CD4-positive, alpha-beta T cell treated with Interleukin-6 for 4 hours (primary cell): ENCODE measurements around the gene SDCCAG8.

Source experiments
- DNase-seq: peaks from one replicate; pipeline ENCODE4 v3.0.0-alpha.2; 2020; ENCODE audit warnings: mixed read lengths

SDCCAG8 gene

DNA sequence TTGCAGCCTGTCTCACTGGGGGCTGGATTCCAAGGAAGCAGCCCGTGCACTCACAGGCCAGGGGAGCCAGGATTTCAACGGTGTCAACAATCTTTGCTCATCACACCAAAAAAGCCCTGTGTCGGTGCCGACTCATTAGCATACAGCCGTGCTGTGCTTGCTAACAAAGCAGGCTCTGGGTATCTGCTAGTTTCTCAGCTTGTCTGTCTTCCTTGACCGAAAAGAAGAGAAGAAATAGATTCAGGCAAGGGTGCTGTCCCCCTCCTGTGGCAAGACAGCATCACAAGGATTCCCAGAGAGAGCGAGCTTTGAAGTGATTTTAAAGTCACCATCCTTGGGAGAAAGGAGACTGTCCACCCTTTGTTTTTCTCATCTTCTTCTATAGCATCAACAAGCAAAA is 214.7 kb downstream of the SDCCAG8 start:
- DNase-seq, result no peak

DNA sequence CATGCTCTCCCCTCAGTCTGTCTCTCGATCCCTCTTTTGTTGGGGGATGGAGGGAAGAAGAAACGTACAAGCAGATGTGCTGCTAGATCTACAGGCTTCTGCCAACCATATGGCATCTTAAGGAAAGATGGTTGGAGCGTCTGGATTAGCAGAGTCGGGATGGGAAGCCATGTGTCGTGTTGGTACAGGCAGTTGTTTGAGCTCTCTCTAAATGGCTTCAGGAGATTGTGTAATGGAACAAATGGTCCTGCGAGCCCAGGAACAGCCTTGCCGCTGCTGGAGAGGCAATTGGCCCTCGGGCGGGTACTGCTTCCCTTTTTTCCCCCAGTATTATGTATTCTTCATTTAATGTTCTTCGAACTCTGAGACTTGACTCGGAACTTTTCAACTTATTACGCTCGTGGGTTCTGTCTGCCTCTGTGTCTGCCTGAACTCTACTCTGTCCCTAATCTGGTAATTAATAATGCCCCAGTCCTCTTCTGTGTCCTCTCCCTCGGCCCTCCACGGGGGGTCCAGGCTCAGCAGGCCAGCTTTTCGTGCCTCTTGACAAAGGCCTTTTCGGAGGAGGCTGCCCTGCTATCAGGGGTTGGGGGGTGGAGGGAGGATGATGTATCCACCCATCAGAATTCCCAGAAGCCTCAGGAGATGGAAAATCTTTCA is 215.3 kb downstream of the SDCCAG8 start:
- no peak for DNase-seq

DNA sequence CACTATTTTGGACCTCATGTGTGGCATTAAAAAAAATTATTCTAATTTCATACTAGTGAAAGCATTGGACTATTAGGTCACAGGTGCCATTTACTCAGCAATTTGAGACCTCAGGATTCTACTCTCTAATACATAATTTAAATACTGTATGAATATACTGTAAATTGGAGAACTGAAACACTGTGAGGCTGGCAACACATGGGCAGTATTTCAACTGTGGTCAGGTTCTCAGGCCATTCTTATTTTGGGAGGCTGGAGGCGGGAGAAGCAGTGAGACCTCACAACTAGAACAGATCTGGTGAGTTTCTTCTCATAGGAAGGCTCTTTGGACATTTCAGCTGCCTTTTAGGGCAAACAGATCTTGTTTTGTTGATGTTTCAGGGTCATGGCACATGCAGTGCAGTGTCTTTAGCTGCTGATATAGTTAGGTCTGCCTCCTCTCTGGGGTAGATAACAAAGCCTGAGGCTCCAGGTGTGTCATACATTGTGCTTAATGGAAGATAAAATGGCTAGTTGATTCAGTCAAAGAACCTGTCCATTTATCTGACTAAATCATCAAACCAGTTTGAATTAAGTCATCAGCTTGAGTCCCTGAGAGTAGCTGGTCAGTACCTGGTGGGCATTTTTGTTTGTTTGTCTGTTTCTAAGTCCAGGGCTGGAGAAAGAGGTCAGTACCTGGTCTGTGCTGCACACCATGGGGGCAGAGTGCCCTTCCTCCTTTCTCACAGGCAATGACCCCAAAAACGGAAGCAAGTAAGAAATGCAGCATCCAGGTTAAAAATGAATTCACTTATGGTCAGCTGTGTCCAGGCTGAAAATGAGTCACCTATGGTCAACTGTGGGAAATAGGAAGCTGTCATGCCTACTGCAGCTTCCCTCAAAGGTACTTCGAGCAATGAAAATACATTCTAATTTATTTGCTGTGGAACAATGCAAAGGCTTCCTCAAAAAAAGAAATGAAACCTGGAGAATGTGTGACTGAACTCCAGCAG is 216.2 kb downstream of the SDCCAG8 start:
- DNase-seq, result no peak

DNA sequence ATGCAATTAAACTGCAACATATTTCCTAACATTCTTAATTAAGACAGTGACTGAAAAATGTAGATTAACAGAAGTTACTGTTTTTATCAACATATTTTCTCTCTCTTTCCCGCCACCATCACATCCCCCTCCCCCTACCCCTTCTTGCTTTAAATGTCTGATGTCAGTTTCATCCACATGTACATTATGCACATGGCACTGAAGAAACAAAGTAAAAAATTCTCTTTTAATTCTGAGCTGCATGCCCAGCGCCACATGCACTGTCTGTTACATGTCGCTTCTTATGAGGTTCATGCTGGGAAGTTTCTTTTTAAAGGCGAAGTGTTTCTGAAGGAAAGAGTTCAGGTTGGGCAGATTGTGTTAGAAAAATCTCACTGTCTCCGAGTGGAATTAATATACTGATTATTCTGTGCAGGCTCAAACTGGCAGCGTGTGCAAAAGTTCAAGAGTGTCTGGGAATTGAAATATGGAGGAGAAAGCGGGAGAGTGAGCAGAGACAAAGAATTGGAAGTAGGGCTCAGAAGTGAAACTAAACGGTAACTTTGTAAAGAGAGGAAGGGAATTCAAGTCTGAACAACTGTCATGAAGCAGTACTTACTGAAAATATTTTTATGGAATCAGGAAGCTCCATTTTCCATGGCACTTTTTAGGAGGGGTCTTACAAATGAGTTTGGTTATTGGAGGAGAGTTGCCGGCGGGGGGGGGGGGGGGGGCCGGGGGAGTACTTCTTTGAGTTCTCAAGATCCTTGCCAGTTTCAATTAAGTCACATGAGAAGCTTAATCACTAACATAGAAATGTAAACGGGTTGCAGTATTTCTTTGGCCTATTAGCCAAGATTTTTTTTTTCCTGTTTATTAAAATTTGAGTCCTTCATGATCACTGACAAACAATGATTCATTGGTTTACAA is 217.6 kb downstream of the SDCCAG8 start:
- no peak for DNase-seq

DNA sequence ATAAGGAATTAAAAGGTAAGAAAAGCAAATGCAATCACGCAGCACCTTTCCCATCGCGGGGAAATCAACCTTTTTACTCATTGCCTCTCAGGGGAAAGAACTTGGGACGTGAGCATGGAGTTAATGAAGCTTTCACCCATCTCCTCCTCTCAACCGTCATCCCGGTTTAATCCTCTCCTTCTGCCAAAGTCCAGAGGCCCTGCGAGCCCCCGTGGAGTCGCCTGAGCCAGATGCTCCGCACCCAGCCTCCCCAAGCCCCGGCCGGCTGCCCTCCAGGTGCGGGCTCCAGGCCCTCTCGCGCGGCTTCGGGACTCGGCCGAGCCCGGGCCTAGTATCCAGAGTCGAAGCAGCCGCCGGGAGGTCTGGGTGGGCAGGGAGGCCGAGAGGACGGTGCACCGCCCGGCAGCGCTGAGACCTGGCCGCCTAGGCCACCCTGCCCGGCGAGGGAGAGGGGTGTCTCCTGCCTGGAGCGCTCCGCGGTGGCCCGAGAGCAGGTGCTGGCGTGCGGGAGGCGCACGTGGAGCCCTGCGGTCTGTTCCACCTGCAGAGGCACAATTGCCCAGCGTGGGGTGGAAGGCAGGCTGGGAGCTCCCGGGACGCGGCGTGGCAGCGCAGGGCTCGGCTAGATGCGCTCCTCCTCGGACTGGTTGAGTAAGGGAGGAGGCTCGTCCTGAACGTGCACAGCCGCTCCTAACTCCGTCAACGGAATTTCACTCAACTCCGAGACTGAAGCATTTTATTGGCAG is 218.5 kb downstream of the SDCCAG8 start:
- no peak for DNase-seq

DNA sequence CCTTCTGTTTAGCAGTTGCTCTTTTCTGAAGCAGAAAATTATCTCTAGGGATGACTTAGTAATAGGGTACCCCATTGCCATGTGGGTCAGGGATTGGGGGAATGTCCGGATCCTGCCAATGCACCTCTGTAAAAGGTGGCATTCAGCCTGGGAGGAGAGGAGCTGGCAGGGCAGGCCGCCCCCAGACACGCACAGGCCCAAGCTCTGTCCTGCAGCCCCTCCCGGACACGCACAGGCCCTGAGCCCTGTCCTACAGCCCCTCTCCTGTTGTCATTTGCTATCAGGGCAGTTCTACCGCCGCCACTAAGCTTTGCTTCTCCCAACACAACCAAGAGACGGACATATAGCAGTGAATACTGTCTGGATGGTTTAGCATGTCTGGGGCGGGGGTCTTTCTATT is 219.1 kb downstream of the SDCCAG8 start:
- no peak for DNase-seq

DNA sequence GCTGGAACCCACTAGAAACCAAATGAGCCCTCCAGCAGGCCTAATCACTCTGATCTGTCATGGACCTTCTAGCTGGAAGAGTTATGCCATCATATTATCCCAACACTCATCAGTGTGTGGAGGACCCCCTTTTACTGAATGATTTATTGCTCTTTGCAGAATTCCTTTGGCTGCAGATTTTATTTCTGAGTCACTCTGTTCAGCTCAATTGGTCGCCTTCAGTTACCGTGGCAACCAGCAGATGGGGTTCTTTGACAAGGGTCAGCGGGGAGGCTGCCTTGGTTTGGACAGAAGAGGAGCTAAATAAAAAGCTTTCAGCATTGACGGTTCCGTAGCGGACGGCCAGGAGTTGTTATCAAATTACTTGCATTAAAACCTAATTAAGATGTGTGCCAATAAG is 220.1 kb downstream of the SDCCAG8 start:
- no peak for DNase-seq

DNA sequence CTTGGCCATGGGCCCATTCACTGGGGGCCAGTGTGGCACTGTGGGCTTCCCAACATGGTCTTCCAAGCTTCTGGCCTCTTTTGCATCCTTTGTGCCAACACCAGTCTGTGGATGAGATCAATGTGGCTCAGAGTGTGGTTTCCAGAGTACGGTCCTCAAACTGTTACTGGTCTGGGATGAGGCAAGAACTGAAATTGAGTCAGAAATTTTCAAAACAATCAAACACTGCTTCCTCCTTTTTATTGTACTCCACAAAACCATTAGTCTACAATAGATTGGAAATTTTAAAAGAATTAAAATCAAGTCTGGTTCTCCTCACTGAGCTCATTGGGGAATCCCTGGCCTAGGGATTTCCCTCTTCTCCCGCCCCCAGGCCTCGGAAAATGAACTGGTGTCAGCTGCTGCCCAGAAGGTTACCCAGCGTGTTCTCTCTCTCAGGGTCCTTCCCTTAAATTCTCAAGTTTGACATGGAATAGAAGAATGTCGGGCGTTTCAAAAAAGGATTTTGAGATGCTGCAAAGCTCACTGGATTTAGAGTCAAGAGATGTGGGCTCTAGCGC is 222.0 kb downstream of the SDCCAG8 start:
- DNase-seq, result no peak

DNA sequence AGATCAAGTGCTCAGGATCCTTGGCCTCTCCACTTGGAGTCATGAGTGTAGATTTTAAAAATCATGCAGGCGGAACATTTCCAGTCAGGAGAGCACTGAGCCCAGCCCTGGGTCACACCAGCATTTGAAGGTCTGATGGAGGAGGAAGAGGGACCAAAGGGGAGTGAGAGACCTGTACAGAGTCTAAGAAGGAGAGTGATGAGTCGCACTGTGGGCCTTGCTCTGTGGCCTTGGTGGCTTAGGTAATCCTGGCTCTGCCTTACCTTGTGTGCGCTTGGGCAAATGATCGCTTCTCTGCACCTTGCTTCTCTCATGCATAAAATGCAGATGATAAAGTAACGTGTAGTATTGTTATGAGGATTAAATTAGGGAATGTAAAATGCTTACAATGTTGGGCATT is 225.3 kb downstream of the SDCCAG8 start:
- DNase-seq, result no peak

DNA sequence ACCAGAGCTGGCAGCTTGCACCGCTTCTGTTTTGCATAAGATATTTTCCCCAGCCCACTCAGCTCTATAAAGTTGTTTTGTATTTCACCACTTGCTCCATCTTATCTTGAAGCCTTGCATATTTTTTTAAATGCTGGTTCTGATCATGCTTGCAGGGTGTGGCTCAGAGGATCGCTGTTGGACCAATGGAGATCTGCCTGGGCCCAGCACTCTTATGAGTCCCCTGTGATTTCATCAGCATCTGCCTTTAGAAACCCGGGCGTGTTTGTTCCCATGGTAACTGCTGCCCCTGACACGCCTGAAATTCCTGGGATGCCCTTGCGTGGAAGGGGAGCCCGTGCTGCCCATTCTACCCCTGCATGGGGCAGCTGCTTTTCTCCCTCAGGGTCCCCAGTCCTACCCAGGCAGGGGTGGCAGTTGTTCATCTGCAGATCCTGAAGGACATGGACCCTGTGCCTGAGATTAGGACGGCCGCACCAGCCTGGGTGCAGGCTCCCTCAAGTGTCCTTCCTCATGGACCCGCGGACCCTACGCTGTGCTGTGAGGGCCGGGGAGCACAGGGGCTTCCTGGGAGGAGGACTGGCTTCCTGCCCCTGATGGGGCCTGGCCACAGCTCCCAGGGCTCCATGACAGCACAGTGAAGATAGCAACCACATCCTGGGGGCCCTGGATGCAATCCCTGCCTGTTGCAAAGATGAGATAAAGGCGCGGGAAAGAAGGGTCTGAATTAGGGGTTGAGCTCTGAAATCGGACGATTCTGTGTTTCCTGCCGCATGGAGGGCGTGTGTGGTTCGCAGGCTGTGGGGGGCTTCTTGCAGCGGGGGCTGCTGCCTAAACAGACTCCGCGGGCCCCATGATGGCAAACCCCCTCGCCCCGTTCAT is 226.5 kb downstream of the SDCCAG8 start:
- DNase-seq, result peak; percentile 22

DNA sequence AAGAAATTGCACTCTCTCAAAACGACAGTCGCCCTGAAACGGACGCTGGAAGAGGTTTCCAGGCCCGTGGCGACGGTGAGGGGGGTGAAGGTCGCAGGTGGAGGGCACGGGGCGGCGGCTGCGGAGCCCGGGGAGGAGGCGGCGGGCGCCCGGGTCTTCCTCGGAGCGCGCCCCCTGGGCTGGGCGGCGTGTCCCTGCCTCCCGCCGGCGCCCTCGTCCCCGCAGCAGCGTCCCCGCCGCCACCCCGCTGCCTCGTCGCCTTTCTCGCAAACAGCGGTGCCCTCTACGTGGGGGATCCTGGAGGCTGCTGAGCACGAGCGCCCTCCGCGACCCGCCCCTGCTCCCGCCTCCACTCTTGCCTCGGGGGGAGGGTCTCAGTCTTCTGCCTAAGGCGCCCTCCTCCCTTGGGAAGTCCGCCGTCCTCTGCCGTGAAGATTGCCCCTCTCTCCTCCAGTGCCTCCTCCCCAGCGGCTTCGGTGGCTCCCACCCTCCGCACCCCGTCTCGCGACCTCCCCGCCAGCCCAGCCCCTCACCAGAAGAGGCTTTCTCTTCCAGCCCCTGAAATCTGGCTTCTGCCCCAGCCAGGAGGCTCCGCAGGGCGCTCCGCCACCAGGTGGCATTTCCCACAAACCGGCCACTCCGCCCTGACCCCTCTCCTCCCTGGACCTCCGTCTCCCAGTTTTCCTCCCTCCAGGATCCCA is 227.4 kb downstream of the SDCCAG8 start:
- peak; percentile 22 for DNase-seq

DNA sequence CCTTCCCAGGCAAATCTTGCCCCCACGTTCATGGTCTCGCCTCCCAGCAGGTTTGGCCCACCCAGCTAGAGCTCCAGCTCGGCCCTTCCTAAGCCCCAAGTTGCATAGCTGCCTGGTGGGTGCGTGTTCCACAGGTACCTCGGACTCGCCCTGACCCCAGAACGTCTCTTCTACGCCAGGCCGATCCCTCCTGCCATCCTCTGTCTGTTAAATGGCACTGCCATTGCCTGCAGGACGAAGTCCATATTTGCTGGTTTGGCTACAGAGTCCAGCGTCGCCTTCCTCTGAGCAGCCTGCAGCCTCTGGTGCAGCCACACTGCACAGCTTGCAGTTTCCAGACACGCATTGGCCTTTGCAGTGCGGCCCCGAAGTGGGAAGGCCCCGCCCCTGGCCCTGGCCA is 228.1 kb downstream of the SDCCAG8 start:
- DNase-seq, result no peak

DNA sequence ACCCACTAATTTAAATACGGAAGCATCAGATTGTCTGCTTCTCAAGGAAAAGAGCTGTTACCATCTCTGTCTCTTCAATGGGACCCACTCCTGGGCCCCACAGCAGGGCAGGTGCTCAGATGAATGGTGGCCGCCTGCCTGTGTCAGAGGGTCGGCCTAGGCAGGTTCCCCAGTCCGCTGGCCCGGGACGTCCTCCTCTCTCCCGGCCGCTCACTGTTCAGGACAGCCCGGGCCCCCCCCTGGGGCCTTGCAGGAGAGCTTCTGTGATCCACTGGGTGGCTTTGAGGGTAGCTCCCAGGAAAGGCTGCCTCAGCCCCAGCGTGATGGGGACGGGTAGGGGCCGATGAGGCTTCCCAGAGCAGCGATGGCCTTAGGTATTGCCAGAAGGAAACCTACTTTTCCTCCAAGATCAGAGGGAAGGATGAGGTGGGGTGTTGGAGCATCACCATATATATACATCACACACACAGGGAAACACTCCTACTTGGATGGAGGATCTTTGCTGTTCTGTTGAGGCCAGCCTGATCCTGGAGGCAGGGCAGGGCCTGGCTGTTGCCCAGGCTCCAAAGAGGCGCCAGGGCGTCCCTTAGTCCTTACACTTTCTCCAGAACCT is 231.3 kb downstream of the SDCCAG8 start:
- no peak for DNase-seq

DNA sequence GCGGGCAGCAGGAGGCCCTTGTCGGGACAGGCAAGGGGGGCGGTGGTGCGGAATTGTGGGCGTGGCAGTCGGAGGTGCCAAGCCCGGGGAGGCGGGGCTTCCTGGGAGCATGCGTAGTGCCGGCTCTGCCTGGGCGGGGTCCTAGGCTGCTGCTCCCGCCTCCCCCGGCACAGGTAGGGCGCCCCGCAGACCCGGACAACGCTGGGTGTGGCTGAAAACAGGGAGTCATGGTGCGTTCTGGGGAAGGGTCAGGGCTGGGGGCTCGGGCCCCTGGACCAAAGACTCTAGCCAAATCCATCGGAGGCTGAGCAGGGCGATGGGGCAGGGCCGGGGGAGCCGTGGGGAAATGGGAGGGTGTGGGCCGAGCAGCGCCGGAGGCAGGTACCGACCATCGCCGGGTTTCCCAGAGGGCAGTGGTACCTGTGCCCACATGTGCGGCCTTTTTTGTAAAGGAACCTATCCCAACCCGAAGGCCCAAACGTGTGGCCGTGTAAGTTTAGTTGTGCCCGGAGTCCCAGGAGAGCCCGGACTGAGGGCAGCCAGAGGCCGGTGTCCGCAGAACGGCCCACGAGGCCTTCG is 231.9 kb downstream of the SDCCAG8 start:
- no peak for DNase-seq

DNA sequence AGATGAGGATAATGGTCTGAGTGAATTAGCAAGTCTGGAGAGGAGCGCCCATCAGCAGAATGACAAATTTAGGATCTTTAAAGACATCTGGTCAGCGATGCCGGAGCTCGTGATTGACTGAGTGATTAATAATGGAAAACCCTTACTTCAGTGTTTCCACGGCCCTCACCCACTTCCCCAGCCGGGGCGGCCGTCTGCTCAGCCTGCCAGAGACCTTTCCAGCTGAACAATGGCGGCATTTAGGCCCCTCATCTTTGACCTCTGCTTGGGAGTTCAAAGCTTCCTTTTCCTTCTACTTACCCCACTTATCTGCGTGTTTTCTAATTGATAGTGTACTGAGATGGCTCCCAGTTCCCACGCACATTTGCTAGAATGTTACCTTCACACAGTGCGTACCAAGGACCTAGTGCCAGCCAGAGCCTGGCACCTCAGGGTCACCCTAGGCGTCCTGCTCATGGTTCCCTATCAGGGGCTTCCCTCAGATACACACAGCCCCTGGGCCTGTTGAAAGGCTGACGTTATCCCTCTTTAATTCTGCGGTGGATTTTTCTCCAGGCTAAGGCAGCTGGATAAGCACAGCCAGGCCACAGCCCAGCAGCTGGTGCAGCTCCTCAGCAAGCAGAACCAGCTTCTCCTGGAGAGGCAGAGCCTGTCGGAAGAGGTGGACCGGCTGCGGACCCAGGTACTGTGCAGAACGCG is 232.8 kb downstream of the SDCCAG8 start:
- DNase-seq, result no peak

DNA sequence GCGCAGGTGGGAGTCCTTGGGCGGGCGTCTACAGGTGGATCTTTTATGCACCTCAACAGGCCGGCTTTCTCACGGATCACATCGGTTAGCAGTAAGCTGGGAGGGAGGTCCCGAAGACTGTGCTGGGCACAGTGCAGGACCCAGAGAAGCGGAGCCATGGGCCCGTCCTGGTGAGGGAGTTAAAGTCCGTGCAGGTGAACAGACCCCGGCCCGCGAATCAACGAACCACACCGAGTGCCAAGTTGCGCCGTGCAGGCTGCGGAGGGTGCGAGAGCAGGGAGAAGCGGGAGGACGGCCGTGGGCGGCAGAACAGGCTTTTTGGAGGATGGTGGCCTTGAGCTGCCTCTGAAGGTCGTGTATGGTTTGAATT is 233.3 kb downstream of the SDCCAG8 start:
- DNase-seq, result no peak

DNA sequence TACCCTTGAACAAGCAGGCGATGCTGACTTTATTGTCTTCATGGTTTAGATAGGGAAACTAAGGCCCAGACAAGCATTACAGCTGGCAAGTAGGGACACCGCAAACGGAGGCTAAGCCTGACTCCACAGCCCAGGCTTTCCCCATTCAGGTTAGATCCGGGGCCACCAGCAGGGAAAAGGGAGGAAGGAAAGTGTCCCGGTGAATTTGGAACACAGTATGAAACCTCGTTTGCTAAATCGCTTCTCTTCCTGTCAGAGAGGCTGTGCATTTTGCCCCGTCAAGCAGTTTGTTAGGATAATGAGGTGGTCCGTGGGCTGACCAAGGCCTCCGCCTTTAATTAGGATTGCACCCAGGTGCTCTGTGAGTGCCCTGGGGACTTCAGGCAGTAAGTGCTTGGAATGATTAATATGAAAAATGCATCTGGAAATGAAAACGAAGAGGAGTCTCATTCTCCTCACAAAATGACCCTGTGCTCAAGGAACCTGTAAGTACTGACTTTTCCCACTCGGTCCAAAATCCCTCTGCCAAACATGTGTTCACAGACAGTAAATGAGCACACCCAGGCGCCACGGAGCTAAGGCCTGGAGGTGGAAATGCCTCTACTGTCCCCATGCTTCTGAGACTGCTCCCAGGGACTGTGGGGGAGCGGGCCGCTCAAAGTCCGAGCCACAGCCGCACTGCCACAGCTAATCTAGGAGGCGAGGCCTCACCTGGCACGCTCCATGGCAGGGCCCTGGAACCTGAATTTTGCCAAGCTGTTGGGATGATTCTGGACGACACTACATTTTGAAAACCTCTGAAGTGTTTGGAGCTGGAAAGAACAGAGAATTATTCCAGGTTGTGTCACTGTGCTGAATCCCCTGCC is 234.1 kb downstream of the SDCCAG8 start:
- DNase-seq, result no peak
